Mesendoderm (in vitro differentiated cells): ENCODE results near the gene ARHGAP1.
"Not testable (repeated sequence)": the region's sequence is repeated elsewhere in the genome, so short reads cannot be mapped to it uniquely, and the experiment has no call there.

Source experiments
- DNase-seq: peaks from one replicate; pipeline ENCODE4 v3.0.0; 2013
- H2AK5ac ChIP-seq: 2 replicates; pipeline ENCODE4 v1.6.1; 2013; ENCODE audit warnings: low read length, inconsistent platforms
- H2BK120ac ChIP-seq: 2 replicates; pipeline ENCODE4 v1.6.1; 2013; ENCODE audit warnings: low read depth, mild to moderate bottlenecking, low read length, moderate library complexity, mixed read lengths
- H2BK15ac ChIP-seq: replicated peaks from 2 replicates; pipeline ENCODE4 v1.6.1; 2013; ENCODE audit warnings: low read depth, mild to moderate bottlenecking, moderate library complexity
- H2BK5ac ChIP-seq: 2 replicates; pipeline ENCODE4 v1.6.1; 2013; ENCODE audit warnings: low read length, inconsistent platforms
- H3K18ac ChIP-seq: 2 replicates; pipeline ENCODE4 v1.6.1; 2013; ENCODE audit warnings: mild to moderate bottlenecking, low read length, mixed read lengths
- H3K23ac ChIP-seq: one replicate; pipeline ENCODE4 v1.6.1; 2013; ENCODE audit warnings: low read length
- H3K27ac ChIP-seq: 2 replicates; pipeline ENCODE4 v1.5.1; 2013; ENCODE audit warnings: low read depth, mild to moderate bottlenecking, inconsistent platforms, low read length, moderate library complexity
- H3K27me3 ChIP-seq: 2 replicates; pipeline ENCODE4 v1.6.1; 2013; ENCODE audit warnings: low read length, control low read depth, mild to moderate bottlenecking, inconsistent platforms; ENCODE audit not compliant: insufficient read depth, poor library complexity
- H3K36me3 ChIP-seq: 2 replicates; pipeline ENCODE4 v1.6.1; 2013; ENCODE audit warnings: low read length, inconsistent platforms; ENCODE audit not compliant: control insufficient read depth, insufficient read depth
- H3K4ac ChIP-seq: one replicate; pipeline ENCODE4 v1.6.1; 2013; ENCODE audit warnings: low read depth, mild to moderate bottlenecking, low read length, moderate library complexity
- H3K4me1 ChIP-seq: 2 replicates; pipeline ENCODE4 v1.6.1; 2013; ENCODE audit warnings: low read depth, low read length, inconsistent platforms; ENCODE audit not compliant: control insufficient read depth
- H3K4me2 ChIP-seq: 2 replicates; pipeline ENCODE4 v1.6.1; 2013; ENCODE audit warnings: low read length
- H3K4me3 ChIP-seq: 2 replicates; pipeline ENCODE4 v1.5.1; 2013; ENCODE audit warnings: mild to moderate bottlenecking, low read length
- H3K56ac ChIP-seq: one replicate; pipeline ENCODE4 v1.6.1; 2013; ENCODE audit warnings: low read length
- H3K79me1 ChIP-seq: 2 replicates; pipeline ENCODE4 v1.6.1; 2013; ENCODE audit warnings: low read length, inconsistent platforms
- H3K79me2 ChIP-seq: 2 replicates; pipeline ENCODE4 v1.6.1; 2013; ENCODE audit warnings: mild to moderate bottlenecking, low read length; ENCODE audit not compliant: control insufficient read depth, insufficient read depth
- H3K9ac ChIP-seq: 2 replicates; pipeline ENCODE4 v1.6.1; 2013; ENCODE audit warnings: low read length, inconsistent platforms
- H4K5ac ChIP-seq: one replicate; pipeline ENCODE4 v1.6.1; 2013; ENCODE audit warnings: low read length
- H4K8ac ChIP-seq: one replicate; pipeline ENCODE4 v1.6.1; 2013; ENCODE audit warnings: low read depth, mild to moderate bottlenecking, control low read depth, low read length, moderate library complexity
- WGBS: extraction: QIAGEN DNeasy Blood & Tissue Kit; methylation state at CpG from one replicate; pipeline ENCODE4 v1.1.7; 2013; ENCODE audit warnings: low lambda C conversion rate, missing lambda C conversion rate; ENCODE audit not compliant: insufficient coverage; ENCODE audit errors: extremely low coverage; 5-methylcytosine and 5-hydroxymethylcytosine counted together

The ARHGAP1 gene

GRCh38 chr11:46672381-46672839, 28.0 kb downstream of the ARHGAP1 start:
- Histone ChIP-seq H3K27ac (no peak overlapping the region), H2BK15ac (no peak overlapping the region), H3K27me3 (no peaks in the 10 kb centered on the region), H3K4me1 (peaks cover 9% of the 10 kb centered on the region), H3K23ac (no peak overlapping the region), H2BK120ac (no peak overlapping the region), H2AK5ac (no peak overlapping the region), H3K36me3 (peaks cover 2% of the 10 kb centered on the region), H3K4ac (no peak overlapping the region), H4K8ac (no peak overlapping the region), H3K9ac (no peak overlapping the region), H4K5ac (no peak overlapping the region), H3K18ac (no peak overlapping the region), H3K79me2 (no peaks in the 10 kb centered on the region), H3K79me1 (no peaks in the 10 kb centered on the region), H3K4me2 (no peak overlapping the region), H3K56ac (no peak overlapping the region), H2BK5ac (no peak overlapping the region), H3K4me3 (no peak overlapping the region)
- no peak for DNase-seq
- no CpG with 5 or more reads among the region's 7 CpGs for WGBS

DNA sequence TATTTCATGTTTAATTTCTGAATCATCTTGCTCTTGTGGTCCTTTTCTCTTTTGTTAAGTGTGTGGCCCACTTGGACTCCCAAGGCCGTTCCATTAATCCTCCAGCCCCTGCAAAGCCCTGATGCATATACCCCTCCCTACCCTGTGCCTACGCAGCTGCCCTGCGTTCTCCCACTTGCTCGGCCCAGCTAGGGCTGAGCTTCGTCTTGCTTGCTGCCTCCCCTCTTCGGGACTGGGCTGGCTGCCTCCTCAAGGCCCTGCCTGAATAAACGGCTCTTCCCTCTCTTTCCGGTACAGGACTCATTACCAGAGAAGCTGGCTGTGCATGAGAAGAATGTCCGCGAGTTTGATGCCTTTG, 28.5 kb downstream of the ARHGAP1 start:
- Histone ChIP-seq H2BK5ac (no peak overlapping the region), H2BK15ac (no peak overlapping the region), H3K79me1 (no peaks in the 10 kb centered on the region), H3K56ac (no peak overlapping the region), H3K79me2 (no peaks in the 10 kb centered on the region), H3K36me3 (peaks cover 2% of the 10 kb centered on the region), H3K9ac (no peak overlapping the region), H3K4me3 (no peak overlapping the region), H4K5ac (no peak overlapping the region), H3K27ac (no peak overlapping the region), H3K18ac (no peak overlapping the region), H3K4me1 (peaks cover 9% of the 10 kb centered on the region), H4K8ac (no peak overlapping the region), H2BK120ac (no peak overlapping the region), H3K23ac (no peak overlapping the region), H2AK5ac (no peak overlapping the region), H3K27me3 (no peaks in the 10 kb centered on the region), H3K4ac (no peak overlapping the region), H3K4me2 (no peak overlapping the region)
- DNase-seq: no peak
- no CpG with 5 or more reads among the region's 10 CpGs for WGBS

GRCh38 chr11:46670521-46670920, 29.9 kb downstream of the ARHGAP1 start:
- H2BK15ac ChIP-seq, H3K56ac ChIP-seq, H3K9ac ChIP-seq, H2AK5ac ChIP-seq, H3K36me3 ChIP-seq, H2BK5ac ChIP-seq, H3K27ac ChIP-seq, H3K79me2 ChIP-seq, DNase-seq, H3K27me3 ChIP-seq, H3K4me3 ChIP-seq, H2BK120ac ChIP-seq, H3K4me2 ChIP-seq, H3K23ac ChIP-seq, H3K18ac ChIP-seq, H4K8ac ChIP-seq, H3K4ac ChIP-seq, H3K79me1 ChIP-seq, H3K4me1 ChIP-seq, H4K5ac ChIP-seq: not testable (repeated sequence)
- WGBS: no CpG with 5 or more reads among the region's 3 CpGs

DNA sequence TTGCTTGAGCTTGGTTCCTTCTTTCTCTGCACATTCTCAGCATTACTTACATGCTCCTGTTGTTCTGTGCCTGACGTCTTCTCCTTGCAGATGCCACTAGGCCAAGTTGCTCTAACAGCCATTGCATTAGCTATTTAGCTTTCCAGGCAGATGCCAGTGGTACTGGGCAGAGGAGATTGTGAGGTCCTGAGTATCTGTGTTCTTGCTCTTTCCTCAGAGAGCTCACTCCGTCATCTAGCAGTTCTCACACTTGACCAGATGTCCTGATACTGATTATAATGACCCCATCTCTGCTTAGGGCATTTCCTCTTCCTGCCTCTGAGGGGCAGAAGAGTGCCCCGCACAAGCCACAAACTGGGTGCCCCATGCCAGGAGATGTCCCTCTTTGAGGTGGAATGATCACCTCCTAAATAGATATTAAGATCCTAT, 30.7 kb downstream of the ARHGAP1 start:
- peaks cover 4% of the 10 kb centered on the region for H3K4me1 ChIP-seq
- no peak overlapping the region for H2AK5ac ChIP-seq
- H3K79me1 ChIP-seq: no peaks in the 10 kb centered on the region
- H3K4ac ChIP-seq: no peak overlapping the region
- H3K79me2 ChIP-seq: no peaks in the 10 kb centered on the region
- no peak overlapping the region for H3K9ac ChIP-seq
- no peak overlapping the region for H3K18ac ChIP-seq
- H2BK5ac ChIP-seq: no peak overlapping the region
- no peak overlapping the region for H3K4me2 ChIP-seq
- H2BK120ac ChIP-seq: no peak overlapping the region
- DNase-seq: peak; percentile 54
- H3K27me3 ChIP-seq: no peaks in the 10 kb centered on the region
- H4K8ac ChIP-seq: no peak overlapping the region
- H3K36me3 ChIP-seq: peaks cover 5% of the 10 kb centered on the region
- H4K5ac ChIP-seq: no peak overlapping the region
- WGBS: no CpG with 5 or more reads among the region's 3 CpGs
- no peak overlapping the region for H2BK15ac ChIP-seq
- no peak overlapping the region for H3K56ac ChIP-seq
- no peak overlapping the region for H3K4me3 ChIP-seq
- no peak overlapping the region for H3K27ac ChIP-seq
- H3K23ac ChIP-seq: no peak overlapping the region

DNA sequence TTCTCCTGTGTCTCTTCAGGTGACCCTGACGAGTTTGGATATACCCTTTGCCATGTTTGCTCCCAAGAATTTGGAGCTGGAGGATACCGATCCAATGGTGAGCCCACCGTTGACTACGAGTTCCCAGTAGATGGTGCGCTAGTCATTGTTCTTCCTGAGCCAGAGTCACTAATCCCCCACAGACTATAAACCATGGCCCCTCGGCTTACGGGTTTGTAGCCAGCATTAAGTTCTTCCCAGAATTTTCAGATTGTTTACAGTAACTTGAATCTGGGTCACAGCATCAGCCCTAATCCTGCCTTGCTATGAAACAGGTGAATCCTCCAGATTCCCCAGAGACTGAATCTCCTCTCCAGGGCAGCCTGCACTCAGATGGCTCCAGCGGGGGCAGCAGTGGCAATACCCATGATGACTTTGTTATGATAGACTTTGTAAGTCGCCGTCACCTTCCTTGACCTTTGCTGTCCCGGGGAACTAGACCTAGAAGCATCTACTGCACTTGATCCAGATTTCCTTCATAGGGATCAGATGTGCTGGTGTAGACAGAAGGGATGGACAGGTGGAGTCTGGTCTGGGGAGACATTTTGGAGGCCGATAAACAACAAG, 31.8 kb downstream of the ARHGAP1 start:
- Histone ChIP-seq H3K9ac (no peak overlapping the region), H3K4me1 (peaks cover under 1% of the 10 kb centered on the region), H2AK5ac (no peak overlapping the region), H3K18ac (no peak overlapping the region), H2BK5ac (no peak overlapping the region), H4K8ac (no peak overlapping the region), H3K56ac (no peak overlapping the region), H3K23ac (no peak overlapping the region), H3K4ac (no peak overlapping the region), H3K4me2 (no peak overlapping the region), H2BK15ac (no peak overlapping the region), H3K27me3 (no peaks in the 10 kb centered on the region), H3K79me2 (no peaks in the 10 kb centered on the region), H3K36me3 (peaks cover 5% of the 10 kb centered on the region), H3K4me3 (no peak overlapping the region), H4K5ac (no peak overlapping the region), H3K79me1 (no peaks in the 10 kb centered on the region), H2BK120ac (no peak overlapping the region), H3K27ac (no peak overlapping the region)
- DNase-seq: no peak
- WGBS: no CpG with 5 or more reads among the region's 12 CpGs

GRCh38 chr11:46667043-46667481, 33.4 kb downstream of the ARHGAP1 start:
- H4K5ac ChIP-seq: no peak overlapping the region
- no peak overlapping the region for H3K4ac ChIP-seq
- H2BK5ac ChIP-seq: no peak overlapping the region
- no CpG with 5 or more reads among the region's 2 CpGs for WGBS
- H3K23ac ChIP-seq: no peak overlapping the region
- H2BK120ac ChIP-seq: no peak overlapping the region
- no peak overlapping the region for H2AK5ac ChIP-seq
- no peak overlapping the region for H4K8ac ChIP-seq
- H3K56ac ChIP-seq: no peak overlapping the region
- H3K4me1 ChIP-seq: no peaks in the 10 kb centered on the region
- H3K18ac ChIP-seq: no peak overlapping the region
- DNase-seq: no peak
- no peak overlapping the region for H3K4me2 ChIP-seq
- no peak overlapping the region for H3K4me3 ChIP-seq
- H3K79me1 ChIP-seq: no peaks in the 10 kb centered on the region
- H3K36me3 ChIP-seq: peaks cover 8% of the 10 kb centered on the region
- H2BK15ac ChIP-seq: no peak overlapping the region
- no peaks in the 10 kb centered on the region for H3K79me2 ChIP-seq
- H3K27me3 ChIP-seq: no peaks in the 10 kb centered on the region
- H3K9ac ChIP-seq: no peak overlapping the region
- H3K27ac ChIP-seq: no peak overlapping the region
